ENCODE results near the gene HNRNPA3.
"Not testable (repeated sequence)": the region's sequence is repeated elsewhere in the genome, so short reads cannot be mapped to it uniquely, and the experiment has no call there.

HNRNPA3 gene

GRCh38 chr2:177254433-177255226 lies 42.0 kb downstream of the HNRNPA3 start:
- no peak for DNase-seq (ENCODE audit: low read depth in 3 of 3)

- DNase-seq (ENCODE audit: low read depth in 3 of 3): no peak
These were observed 42.6 kb downstream of the HNRNPA3 start for GRCh38 chr2:177255227-177255601.

- DNase-seq (ENCODE audit: low read depth in 3 of 3): no peak
These were observed 43.4 kb downstream of the HNRNPA3 start for GRCh38 chr2:177256026-177256425.

- no peak for DNase-seq (ENCODE audit: low read depth in 3 of 3)
These were observed 44.1 kb downstream of the HNRNPA3 start for GRCh38 chr2:177256695-177257094.

- no peak for DNase-seq (ENCODE audit: low read depth in 3 of 3)
These were observed 44.9 kb downstream of the HNRNPA3 start for GRCh38 chr2:177257471-177257870.

- DNase-seq (ENCODE audit: low read depth in 3 of 3): no peak
These were observed 45.5 kb downstream of the HNRNPA3 start for GRCh38 chr2:177258059-177258458.

GRCh38 chr2:177260379-177260778 lies 47.8 kb downstream of the HNRNPA3 start:
- no peak for DNase-seq (ENCODE audit: low read depth in 3 of 3)

GRCh38 chr2:177261116-177262060 lies 48.8 kb downstream of the HNRNPA3 start:
- no peak for DNase-seq (ENCODE audit: low read depth in 3 of 3)

- no peak for DNase-seq (ENCODE audit: low read depth in 3 of 3)
These were observed 49.5 kb downstream of the HNRNPA3 start for GRCh38 chr2:177262092-177262491.

- DNase-seq (ENCODE audit: low read depth in 3 of 3): no peak
These were observed 50.4 kb downstream of the HNRNPA3 start for GRCh38 chr2:177262958-177263450.

GRCh38 chr2:177263451-177264208 lies 51.0 kb downstream of the HNRNPA3 start:
- DNase-seq (ENCODE audit: low read depth in 3 of 3): peak; percentile 83 to 91 (median 85)

- no peak for DNase-seq (ENCODE audit: low read depth in 3 of 3)
These were observed 51.7 kb downstream of the HNRNPA3 start for GRCh38 chr2:177264209-177264692.

- DNase-seq (ENCODE audit: low read depth in 3 of 3): peak; percentile 90 to 93 (median 90)
These were observed 52.3 kb downstream of the HNRNPA3 start, which contains the start of gene NFE2L2 for GRCh38 chr2:177264693-177265587. NFE2L2 (minus strand) TSS chr2:177264727; CDS start chr2:177264576, 151 bp downstream.

GRCh38 chr2:177265824-177266817 lies 53.5 kb downstream of the HNRNPA3 start:
- no peak for DNase-seq (ENCODE audit: low read depth in 3 of 3)

- not testable (repeated sequence) for DNase-seq (ENCODE audit: low read depth in 3 of 3)
These were observed 54.4 kb downstream of the HNRNPA3 start for GRCh38 chr2:177266955-177267354.

GRCh38 chr2:177268187-177268871 lies 55.7 kb downstream of the HNRNPA3 start:
- DNase-seq (ENCODE audit: low read depth in 3 of 3): no peak

GRCh38 chr2:177268901-177269300 lies 56.3 kb downstream of the HNRNPA3 start:
- DNase-seq (ENCODE audit: low read depth in 3 of 3): no peak

- DNase-seq (ENCODE audit: low read depth in 3 of 3): no peak
These were observed 57.9 kb downstream of the HNRNPA3 start for GRCh38 chr2:177270531-177270930.
